ENCODE measurements around the gene NAA40.

The NAA40 gene

DNA sequence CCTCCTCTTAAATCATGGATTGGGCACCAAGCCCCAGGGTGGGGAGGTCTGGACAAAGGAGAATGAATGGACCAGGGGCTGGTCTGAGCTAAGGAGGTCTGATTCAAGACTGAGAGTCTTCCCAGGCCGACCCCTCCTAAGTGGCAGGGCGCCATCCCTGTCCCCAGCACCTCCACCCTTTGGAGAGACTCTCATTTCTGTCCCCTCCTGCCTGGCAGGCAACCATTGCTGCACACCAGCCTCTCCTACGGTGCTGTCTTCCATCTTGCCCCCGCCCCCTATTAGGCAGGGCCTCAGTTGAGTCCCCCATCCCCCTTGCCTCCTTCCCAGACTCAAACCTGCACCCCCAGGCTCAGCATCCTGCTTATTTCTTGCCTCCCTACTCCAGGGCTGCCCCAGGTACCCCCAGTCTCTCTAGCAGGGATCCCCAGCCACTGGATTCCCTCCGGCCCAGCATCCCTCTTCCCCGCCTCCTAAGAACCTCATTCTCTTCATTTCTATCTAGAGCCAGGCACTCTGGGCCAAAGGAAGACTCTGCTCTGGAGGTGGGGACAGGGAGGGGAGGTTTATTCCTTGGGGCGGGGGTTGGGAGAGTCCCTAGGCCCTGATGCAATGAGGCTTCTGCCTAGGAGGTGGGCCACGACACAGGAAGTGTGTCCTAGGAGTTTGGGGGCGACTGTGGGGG lies 20.2 kb upstream of the NAA40 start:
- Mint-ChIP-seq H3K4me3 (peak overlapping the region; percentile 61 to 71), H3K4me1 (peaks cover 50% of the 10 kb centered on the region), H3K27ac (peak overlapping the region in 1 of 2 donors; percentile 91), H3K27me3 (peaks cover 37% of the 10 kb centered on the region), H3K9me3 (no peaks in the 10 kb centered on the region)
- no peak for DNase-seq
- ATAC-seq: no peak

DNA sequence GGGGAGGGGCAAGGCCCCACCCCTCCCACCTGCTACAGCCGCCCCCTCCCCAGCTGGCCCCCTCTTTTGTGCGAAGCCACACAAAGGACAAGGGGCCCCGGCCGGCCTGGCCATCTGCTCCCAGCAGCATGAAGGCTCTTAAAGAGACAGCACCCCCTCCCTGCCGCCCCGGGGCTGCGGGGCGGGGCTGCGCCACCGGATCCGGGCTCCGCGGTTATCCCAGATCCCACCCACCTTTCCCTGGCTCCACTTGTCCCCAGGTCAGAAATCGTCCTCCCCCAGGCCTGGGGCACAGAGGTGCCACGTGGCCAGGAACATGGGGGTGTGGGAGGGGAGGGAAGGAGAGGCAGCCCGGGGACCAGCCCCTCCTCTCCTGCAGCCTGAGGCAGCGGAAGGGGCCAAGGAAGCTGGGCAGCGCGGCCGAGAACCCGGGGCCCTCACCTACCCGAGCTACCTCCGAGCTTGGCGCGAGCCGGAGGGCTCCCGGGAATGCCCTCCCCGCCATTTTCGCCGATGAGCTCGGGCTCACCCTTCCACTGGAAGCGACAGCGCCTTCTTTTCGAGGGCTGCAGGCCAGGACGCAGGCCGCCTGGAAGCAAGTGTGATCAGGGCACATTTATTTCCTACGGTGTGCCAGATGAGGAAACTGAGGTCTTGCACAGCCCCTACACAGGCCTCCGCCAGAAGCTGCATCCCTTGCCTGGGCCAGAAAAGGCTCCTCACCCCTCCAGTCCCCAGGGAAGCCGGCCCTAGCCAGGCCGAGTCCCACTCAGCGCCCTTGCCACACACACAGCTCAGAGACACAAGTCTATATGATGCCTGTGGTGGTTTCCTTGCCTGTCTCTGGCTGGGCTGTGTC lies 19.3 kb upstream of the NAA40 start:
- Mint-ChIP-seq H3K9me3 (no peaks in the 10 kb centered on the region), H3K27ac (no peak overlapping the region), H3K27me3 (peaks cover 30% of the 10 kb centered on the region), H3K4me3 (peak overlapping the region in 1 of 2 donors; percentile 71), H3K4me1 (peaks cover 50% of the 10 kb centered on the region)
- no peak for ATAC-seq
- no peak for DNase-seq

DNA sequence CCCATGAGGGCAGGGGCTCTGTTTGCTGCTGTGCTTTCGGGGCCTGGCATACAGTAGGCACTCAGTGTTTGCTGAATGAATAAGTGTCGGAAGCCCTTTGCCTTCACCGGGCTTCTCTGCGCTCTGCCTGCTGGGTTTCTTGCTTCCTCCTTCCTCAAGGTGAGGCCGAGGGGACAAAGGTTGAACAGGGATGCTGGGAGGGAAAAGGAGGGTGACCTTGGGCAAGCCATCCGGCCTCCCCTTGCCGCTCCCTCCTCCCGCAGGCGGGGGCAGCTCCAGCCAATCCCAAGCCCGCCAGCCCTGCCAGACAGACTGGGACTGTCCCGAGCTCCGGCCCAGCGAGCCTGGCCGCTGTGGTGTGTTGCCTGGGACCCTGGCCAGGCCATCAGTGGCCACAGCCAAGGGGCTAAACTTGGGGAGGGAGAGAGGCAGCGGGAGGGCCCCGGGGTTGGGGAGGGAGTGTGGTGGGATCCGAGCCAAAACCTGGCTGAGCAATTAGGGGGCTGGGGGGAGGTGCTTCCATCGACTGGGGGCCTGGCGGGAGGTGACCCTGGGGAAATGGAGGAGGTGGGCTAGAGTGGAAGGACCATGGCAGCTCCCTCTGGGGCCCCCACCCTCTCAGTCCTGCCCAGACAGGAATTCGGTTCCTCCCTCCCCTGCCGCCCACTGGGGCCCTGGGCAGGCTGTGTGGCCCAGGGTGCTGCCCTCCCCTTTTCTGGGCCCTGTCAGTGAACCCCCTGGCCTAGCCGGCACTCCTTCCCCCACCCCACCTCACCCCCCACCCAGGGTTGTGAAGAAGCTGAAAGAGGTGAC lies 18.5 kb upstream of the NAA40 start:
- Mint-ChIP-seq H3K27ac (no peak overlapping the region), H3K4me3 (no peak overlapping the region), H3K4me1 (peaks cover 44% of the 10 kb centered on the region), H3K9me3 (no peaks in the 10 kb centered on the region), H3K27me3 (peaks cover 22% of the 10 kb centered on the region)
- ATAC-seq (no peak), DNase-seq (no peak)

DNA sequence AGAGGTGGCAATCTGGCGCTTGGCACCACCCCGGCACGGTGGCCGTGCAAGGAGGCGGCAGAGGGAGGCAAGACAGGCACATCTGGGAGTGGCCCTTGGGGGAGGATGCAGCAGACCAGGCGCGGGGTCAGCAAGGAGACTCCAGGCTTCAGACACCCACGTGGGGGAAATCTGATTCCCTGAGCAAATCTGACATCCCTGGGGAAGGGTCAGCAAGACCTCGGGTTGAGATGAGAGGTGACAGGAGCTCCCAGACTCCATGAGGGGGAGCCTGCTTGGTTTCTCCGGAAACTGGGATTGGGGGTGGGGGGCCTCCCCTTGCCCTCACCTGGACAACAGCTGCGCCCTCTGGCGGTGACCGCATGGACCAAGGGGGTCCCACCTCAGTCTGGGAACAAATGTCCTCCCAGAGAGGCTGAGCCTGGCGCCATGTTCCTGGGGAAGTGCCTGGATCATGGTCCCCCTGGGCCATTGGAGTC lies 17.8 kb upstream of the NAA40 start:
- ATAC-seq: no peak
- DNase-seq: peak in 1 of 2 donors; percentile 25
- Mint-ChIP-seq H3K4me3 (no peak overlapping the region), H3K27ac (no peak overlapping the region), H3K9me3 (no peaks in the 10 kb centered on the region), H3K27me3 (peaks cover 16% of the 10 kb centered on the region), H3K4me1 (peaks cover 40% of the 10 kb centered on the region)

DNA sequence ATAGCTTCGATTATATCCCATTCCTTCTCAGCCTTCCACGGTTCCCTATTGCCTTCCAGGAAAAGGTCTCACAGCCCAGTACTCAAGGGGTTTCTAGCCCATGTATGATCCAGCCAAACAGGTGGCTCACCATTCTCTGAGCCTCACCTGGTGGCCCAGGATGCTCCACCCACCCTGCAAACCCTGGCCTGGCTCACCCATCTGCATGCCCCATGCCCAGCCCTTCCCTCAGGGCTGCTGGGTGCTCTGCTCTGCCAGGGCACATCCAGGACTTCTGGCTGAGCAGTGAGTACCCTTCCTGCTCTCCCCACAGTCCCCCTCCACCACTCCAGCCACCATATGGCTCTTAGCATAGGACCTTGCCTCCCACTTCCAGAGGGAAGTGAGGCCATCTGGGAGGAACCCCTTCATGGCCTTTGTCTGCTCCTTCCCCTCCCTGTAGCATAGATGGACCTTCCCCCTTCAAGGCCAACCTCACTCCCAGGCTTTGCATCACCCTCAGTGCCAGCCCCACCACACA lies 16.1 kb upstream of the NAA40 start:
- no peaks in the 10 kb centered on the region for H3K9me3 Mint-ChIP-seq
- H3K4me1 Mint-ChIP-seq: peaks cover 30% of the 10 kb centered on the region
- no peak for DNase-seq
- H3K27ac Mint-ChIP-seq: no peak overlapping the region
- H3K4me3 Mint-ChIP-seq: no peak overlapping the region
- ATAC-seq: no peak
- peaks cover 9% of the 10 kb centered on the region for H3K27me3 Mint-ChIP-seq

DNA sequence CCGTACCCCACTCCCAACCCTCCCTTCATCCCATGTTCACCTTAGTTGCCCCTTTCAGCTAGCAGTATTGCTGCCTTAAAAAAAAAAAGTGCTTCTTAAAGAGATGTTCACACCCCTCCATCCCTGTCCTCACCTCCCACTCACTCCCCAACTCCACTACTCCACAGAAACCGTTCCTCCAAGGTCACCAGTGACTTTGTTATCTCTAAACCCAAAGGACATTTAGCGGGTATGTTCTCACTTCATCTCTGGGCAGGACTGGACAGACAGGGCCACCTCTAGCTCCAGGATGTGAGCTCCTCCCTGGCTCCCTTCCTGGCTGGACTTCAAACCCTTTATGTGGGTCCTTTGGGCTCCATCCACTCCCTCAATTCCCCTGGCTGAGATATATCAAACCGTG lies 15.5 kb upstream of the NAA40 start:
- H3K9me3 Mint-ChIP-seq: no peaks in the 10 kb centered on the region
- ATAC-seq (no peak), DNase-seq (no peak)
- H3K4me3 Mint-ChIP-seq: no peak overlapping the region
- peak overlapping the region in 1 of 2 donors; percentile 6 for H3K27ac Mint-ChIP-seq
- peaks cover 27% of the 10 kb centered on the region for H3K4me1 Mint-ChIP-seq
- peaks cover 8% of the 10 kb centered on the region for H3K27me3 Mint-ChIP-seq

DNA sequence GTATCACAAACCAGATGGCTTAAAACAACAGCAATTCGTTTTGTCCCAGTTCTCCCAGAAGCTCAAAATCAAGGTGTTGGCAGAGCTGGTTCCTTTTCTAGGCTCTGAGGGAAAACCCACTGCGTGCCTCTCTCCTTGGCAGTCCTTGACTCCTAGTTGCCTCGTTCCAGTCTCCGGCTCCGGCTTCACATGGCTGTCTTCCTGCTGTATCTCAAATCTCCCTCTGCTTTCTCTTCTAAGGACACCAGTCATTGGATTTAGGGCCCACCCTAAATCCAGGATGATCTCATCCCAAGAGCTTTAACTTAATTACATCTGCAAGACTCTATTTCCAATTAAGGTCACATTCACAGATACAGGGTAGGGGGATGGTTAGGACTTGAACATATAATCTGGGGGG lies 9.2 kb upstream of the NAA40 start:
- no peak overlapping the region for H3K4me3 Mint-ChIP-seq
- ATAC-seq (no peak), DNase-seq (no peak)
- H3K4me1 Mint-ChIP-seq: no peaks in the 10 kb centered on the region
- no peaks in the 10 kb centered on the region for H3K9me3 Mint-ChIP-seq
- H3K27me3 Mint-ChIP-seq: no peaks in the 10 kb centered on the region
- no peak overlapping the region for H3K27ac Mint-ChIP-seq

DNA sequence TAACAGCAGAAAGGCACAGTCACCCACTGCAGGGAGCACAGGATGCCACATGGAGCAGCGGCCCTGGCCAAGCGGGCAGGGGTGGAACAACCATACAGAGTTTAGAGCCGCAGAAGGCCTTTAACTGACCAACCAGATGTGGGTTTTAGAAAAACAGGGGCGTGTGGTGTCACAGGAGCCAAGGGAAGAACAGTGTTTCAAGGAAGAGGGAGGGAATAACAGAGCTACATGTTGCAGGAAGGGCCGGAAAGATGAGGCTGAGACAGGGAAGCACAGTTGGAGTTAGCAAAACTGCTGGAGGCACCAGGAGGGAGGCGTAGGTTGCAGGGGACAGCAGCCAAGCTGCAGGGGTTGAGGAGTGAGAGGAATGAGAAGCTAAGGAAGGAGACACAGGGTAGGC lies 7.8 kb upstream of the NAA40 start:
- Mint-ChIP-seq H3K27me3 (no peaks in the 10 kb centered on the region), H3K4me1 (no peaks in the 10 kb centered on the region), H3K9me3 (no peaks in the 10 kb centered on the region), H3K4me3 (no peak overlapping the region), H3K27ac (peak overlapping the region in 1 of 2 donors; percentile 87)
- ATAC-seq (no peak), DNase-seq (no peak)

DNA sequence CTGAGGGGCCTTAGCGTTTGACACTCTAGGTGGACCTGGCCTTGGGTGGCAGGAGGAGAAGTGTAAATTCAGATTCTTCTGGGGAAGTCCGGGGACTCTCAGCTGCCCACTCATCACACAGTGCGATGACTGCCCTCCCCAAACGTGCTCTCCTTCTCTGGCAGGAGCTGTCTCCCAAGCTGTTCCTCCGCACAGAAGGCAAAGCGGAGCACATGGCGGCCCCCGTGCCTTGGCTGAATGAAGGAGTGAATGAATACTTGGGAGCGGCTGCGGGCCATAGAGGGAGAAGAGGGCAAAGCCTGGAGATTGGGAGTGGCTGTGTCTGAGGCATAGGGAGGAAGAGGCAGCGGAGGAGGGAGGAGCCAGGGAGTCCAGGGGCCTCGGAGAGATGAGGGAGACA lies 6.9 kb upstream of the NAA40 start:
- Mint-ChIP-seq H3K27ac (no peak overlapping the region), H3K4me1 (no peaks in the 10 kb centered on the region), H3K27me3 (no peaks in the 10 kb centered on the region), H3K4me3 (no peak overlapping the region), H3K9me3 (no peaks in the 10 kb centered on the region)
- ATAC-seq (no peak), DNase-seq (no peak)

DNA sequence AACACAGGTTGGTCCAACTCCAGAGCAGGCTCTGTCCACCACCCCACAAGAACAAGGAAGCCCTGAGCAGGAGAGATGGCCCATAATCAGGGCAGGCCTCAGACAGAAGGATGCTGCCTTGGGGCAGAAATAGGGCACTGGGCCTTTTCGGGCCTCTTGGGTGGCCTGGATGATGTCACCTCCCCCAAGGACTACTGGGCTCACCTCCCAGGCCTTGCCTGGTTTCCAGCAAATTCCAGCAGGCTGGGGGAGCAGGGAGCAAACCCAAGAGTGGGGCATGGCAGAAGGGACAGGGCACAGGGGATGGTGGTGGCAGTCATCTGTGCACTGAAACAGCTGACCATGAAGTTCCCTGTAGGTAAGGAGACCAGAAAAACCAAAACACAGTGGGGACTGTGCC lies 5.3 kb upstream of the NAA40 start:
- DNase-seq: no peak
- H3K4me1 Mint-ChIP-seq: peaks cover 11% of the 10 kb centered on the region
- H3K9me3 Mint-ChIP-seq: no peaks in the 10 kb centered on the region
- peak overlapping the region in 1 of 2 donors; percentile 57 for H3K27ac Mint-ChIP-seq
- ATAC-seq: no peak
- H3K4me3 Mint-ChIP-seq: no peak overlapping the region
- no peaks in the 10 kb centered on the region for H3K27me3 Mint-ChIP-seq

DNA sequence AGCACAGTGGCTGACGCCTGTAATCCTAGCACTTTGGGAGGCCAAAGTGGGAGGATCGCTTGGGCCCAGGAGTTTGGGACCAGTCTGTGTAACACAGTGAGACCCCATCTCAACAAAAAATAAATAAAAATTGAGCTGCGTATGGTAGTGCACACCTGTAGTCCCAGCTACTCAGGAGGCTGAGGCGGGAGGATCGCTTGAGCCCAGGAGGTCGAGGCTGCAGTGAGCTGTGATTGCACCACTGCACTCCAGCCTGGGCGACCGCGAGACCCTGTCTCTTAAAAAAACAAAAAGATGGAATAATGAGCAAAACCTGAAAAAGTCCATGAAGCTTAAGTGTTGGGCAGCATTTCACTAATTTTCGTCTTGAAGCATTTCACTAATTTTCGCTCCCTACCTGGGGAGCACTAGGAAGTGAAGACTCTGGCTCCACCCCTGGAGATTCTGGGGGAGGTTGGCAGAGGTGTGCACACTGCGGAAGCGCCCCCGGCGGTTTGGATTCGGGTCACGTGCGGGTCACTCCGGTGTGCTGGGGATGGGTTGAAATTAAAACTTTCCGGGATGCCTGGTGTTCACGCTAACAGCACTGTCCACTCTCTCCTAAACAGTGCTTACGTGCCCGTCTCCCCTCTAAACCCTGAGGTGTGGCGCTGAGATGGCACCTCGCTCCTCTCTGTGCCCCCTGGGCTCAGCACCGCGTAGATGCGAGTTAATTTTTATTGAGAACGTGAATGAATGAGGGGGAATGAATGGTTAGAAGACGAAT lies 906 bp upstream of the NAA40 start:
- no peaks in the 10 kb centered on the region for H3K9me3 Mint-ChIP-seq
- ATAC-seq: peak; percentile 44
- H3K27me3 Mint-ChIP-seq: no peaks in the 10 kb centered on the region
- H3K4me3 Mint-ChIP-seq: peak overlapping the region; percentile 85 to 100
- peak in 1 of 2 donors; percentile 11 for DNase-seq
- H3K27ac Mint-ChIP-seq: peak overlapping the region; percentile 82 to 87
- peaks cover 36% of the 10 kb centered on the region for H3K4me1 Mint-ChIP-seq

DNA sequence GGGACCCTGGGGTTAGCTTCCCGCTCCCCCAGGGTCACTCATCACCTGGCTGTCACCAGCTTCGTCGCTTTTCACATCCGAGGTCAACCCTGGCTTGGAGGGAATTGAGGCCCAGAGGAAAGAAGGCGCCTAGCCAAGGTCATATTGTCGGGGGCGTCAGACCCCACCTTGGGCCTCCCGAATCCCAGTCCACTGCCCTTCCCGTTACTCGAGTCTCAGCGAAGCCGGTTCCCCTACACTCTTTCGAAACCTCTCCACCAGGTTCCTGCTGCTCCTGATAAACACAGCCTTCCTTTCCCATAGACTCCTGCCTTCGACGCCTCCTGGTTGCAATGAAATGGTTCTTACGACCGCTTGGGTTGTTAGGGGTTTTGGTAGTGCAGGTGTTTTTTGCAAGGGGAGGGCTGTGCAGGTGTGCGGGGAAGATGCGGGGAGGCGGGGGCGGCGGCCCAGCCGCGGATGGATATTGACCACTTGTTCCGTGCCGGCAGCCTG lies 642 bp downstream of the NAA40 start:
- Mint-ChIP-seq H3K4me1 (peaks cover 36% of the 10 kb centered on the region), H3K27me3 (no peaks in the 10 kb centered on the region), H3K9me3 (no peaks in the 10 kb centered on the region), H3K4me3 (peak overlapping the region; percentile 85 to 100), H3K27ac (peak overlapping the region; percentile 90 to 96)
- no peak for DNase-seq
- ATAC-seq: no peak

DNA sequence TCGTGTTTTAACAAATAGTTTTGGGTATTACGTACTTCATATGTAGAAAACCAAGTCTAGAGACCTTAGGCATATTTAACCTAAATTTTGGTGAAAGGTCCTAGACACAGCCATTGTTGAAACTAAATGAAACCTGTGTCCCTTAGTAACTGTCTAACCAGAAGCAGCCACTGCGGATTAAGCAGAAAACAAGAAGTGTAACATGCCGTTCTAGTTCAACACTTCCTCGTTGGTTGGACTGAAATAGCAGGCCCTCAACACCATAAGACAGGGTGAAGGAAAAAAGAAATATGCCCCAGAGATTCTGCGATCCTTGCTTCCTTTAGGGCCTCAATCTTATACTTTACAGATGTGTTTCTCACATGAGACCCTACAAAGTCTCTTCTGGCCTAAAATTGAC lies 2.0 kb downstream of the NAA40 start:
- no peaks in the 10 kb centered on the region for H3K9me3 Mint-ChIP-seq
- no peak for ATAC-seq
- H3K27me3 Mint-ChIP-seq: no peaks in the 10 kb centered on the region
- no peak for DNase-seq
- no peak overlapping the region for H3K27ac Mint-ChIP-seq
- peaks cover 36% of the 10 kb centered on the region for H3K4me1 Mint-ChIP-seq
- peak overlapping the region in 1 of 2 donors; percentile 100 for H3K4me3 Mint-ChIP-seq

DNA sequence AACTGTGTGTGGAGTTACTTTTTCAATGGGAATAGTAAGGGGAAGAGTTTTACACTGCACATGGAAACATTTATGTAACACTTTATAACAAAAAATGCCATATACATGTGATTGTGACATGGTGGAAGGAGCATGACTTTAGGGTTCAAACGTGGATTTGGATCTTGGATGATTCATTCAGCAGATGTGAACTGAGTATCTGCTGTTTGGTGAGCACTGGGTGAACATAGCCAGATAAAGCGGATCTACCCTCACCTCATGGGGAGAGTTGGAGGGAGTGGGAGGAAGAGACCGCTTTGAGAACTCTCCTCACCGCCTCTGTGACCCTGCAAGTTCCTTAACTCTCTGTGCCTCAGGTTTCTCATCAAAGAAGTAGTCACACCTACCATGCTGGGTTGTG lies 3.1 kb downstream of the NAA40 start:
- Mint-ChIP-seq H3K27me3 (no peaks in the 10 kb centered on the region), H3K27ac (no peak overlapping the region), H3K9me3 (no peaks in the 10 kb centered on the region), H3K4me1 (peaks cover 36% of the 10 kb centered on the region), H3K4me3 (no peak overlapping the region)
- DNase-seq (no peak), ATAC-seq (no peak)

DNA sequence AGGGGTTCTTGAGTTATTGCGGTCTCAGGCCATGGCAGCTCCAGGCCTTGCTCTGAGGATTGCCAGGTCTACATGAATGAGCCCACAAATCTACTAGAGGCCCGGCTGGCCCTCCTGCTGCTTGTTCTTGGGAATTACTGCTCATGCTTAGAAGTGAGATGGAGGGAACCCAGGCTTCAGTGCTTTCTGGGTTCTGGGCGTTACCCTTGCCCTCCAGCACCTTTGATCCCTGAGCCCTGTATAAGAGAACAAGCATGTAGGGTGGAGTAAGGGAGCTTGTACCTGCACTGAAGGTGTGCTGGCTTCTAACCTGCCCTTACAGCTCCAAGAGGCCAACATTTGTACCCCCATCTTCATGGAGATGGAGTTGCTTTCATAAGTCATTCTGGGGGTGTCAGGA lies 4.0 kb downstream of the NAA40 start:
- H3K4me1 Mint-ChIP-seq: peaks cover 32% of the 10 kb centered on the region
- no peaks in the 10 kb centered on the region for H3K9me3 Mint-ChIP-seq
- no peak overlapping the region for H3K27ac Mint-ChIP-seq
- no peak for DNase-seq
- ATAC-seq: no peak
- H3K4me3 Mint-ChIP-seq: no peak overlapping the region
- no peaks in the 10 kb centered on the region for H3K27me3 Mint-ChIP-seq

All from stimulated activated naive CD8-positive, alpha-beta T cell treated with anti-CD3 and anti-CD28 coated beads, Interleukin-15, amount 100 ng/mL, for 72 hours (primary cell).